ENCODE data around the gene IPO13. TPM values are rescaled to one million over a fixed set of nuclear protein-coding genes. Genes with fewer than 3 reads are reported as not detected.

Gene IPO13
- total RNA-seq, 1 donor from 2014 or later = 34.6 TPM

DNA sequence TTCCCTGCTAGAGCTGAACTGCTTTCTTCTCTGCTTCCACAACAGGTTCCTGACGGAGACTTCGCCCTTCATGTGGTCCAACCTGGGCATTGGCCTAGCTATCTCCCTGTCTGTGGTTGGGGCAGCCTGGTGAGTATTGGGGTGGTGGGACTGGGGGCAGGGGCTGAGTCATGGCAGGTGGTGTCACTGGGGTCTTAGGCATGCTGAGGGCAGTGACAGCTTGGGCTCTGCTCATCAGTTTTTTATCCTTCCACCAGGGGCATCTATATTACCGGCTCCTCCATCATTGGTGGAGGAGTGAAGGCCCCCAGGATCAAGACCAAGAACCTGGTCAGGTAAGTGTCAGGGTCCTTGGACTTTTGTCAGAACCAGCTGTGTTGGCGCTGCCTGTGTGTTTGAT, 29.3 kb downstream of the IPO13 start:
- peaks cover 61% of the 10 kb centered on the region for H3K4me1 ChIP-seq
- intact Hi-C loops (cut with DNase I) = no loop called here
- no peak for DNase-seq (ENCODE audit: extremely low spot score in 2 of 2)
- peak overlapping the region; percentile 76 to 94 for H3K4me3 ChIP-seq
- no peaks in the 10 kb centered on the region for H3K27me3 ChIP-seq
- H3K36me3 ChIP-seq = peaks cover 0 to 20% of the 10 kb centered on the region in 2 donors
- no peaks in the 10 kb centered on the region for H3K9me3 ChIP-seq
- H3K27ac ChIP-seq = peak overlapping the region; percentile 92
- no peak for TF ChIP-seq POLR2A (IDR thresholded peaks at IDR 0.05)
- no peak for TF ChIP-seq CTCF (IDR thresholded peaks at IDR 0.05)
- TF ChIP-seq POLR2AphosphoS5 (IDR thresholded peaks at IDR 0.05; ENCODE audit: insufficient read depth in 1 of 2, low read depth in 1 of 2) = no peak

DNA sequence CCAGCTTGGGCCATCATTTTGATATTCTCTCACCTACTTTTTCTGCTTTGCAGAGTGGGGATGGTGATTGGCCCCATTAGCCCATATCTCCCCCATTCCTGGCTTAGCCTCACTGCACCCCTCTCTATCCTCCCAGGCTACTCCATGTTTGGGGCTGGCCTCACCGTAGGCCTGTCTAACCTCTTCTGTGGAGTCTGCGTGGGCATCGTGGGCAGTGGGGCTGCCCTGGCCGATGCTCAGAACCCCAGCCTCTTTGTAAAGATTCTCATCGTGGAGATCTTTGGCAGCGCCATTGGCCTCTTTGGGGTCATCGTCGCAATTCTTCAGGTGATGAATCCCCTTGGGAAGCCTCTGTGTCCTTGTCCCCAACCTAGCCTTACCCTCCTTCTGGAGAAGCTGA, 30.1 kb downstream of the IPO13 start:
- TF ChIP-seq CTCF (IDR thresholded peaks at IDR 0.05) = no peak
- no peak for TF ChIP-seq POLR2A (IDR thresholded peaks at IDR 0.05)
- TF ChIP-seq POLR2AphosphoS5 (IDR thresholded peaks at IDR 0.05; ENCODE audit: insufficient read depth in 1 of 2, low read depth in 1 of 2) = no peak
- H3K36me3 ChIP-seq = peaks cover 0 to 20% of the 10 kb centered on the region in 2 donors
- intact Hi-C loops (cut with DNase I) = no loop called here

GRCh38 chr1:43977376-43978263, 30.9 kb downstream of the IPO13 start:
- Histone ChIP-seq H3K27me3 (no peaks in the 10 kb centered on the region), H3K36me3 (peaks cover 0 to 16% of the 10 kb centered on the region in 2 donors), H3K4me3 (no peak overlapping the region), H3K27ac (no peak overlapping the region), H3K9me3 (no peaks in the 10 kb centered on the region), H3K4me1 (peaks cover 67% of the 10 kb centered on the region)
- no peak for TF ChIP-seq CTCF (IDR thresholded peaks at IDR 0.05)
- TF ChIP-seq POLR2A (IDR thresholded peaks at IDR 0.05) = no peak
- no peak for TF ChIP-seq POLR2AphosphoS5 (IDR thresholded peaks at IDR 0.05; ENCODE audit: insufficient read depth in 1 of 2, low read depth in 1 of 2)
- intact Hi-C loops (cut with DNase I) = no loop called here
- no peak for DNase-seq (ENCODE audit: extremely low spot score in 2 of 2)

More for the DNA sequence above, 30.1 kb downstream of the IPO13 start:
- H3K9me3 ChIP-seq = no peaks in the 10 kb centered on the region
- no peaks in the 10 kb centered on the region for H3K27me3 ChIP-seq
- H3K4me1 ChIP-seq = peaks cover 67% of the 10 kb centered on the region
- H3K4me3 ChIP-seq = no peak overlapping the region
- H3K27ac ChIP-seq = no peak overlapping the region
- no peak for DNase-seq (ENCODE audit: extremely low spot score in 2 of 2)

DNA sequence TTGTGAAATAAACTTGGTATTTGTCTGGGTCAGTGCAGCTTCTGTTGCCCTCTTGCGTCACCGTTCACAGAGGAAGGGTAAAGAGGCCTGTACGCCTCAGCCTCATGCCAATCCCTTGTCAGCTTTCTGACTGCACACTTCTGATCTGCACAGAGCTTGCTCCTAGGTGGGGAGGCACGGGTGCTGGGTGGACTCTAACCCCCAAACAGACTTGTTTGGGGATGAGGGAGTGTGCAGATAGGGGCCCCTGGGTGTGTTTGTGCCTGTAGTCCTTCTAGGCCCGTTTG, 31.5 kb downstream of the IPO13 start:
- Histone ChIP-seq H3K9me3 (no peaks in the 10 kb centered on the region), H3K4me1 (peaks cover 67% of the 10 kb centered on the region), H3K27me3 (no peaks in the 10 kb centered on the region), H3K4me3 (peak overlapping the region in 1 of 2 donors; percentile 44), H3K27ac (no peak overlapping the region), H3K36me3 (peaks cover 0 to 11% of the 10 kb centered on the region in 2 donors)
- TF ChIP-seq POLR2A (IDR thresholded peaks at IDR 0.05) = no peak
- no peak for TF ChIP-seq POLR2AphosphoS5 (IDR thresholded peaks at IDR 0.05; ENCODE audit: insufficient read depth in 1 of 2, low read depth in 1 of 2)
- no peak for TF ChIP-seq CTCF (IDR thresholded peaks at IDR 0.05)
- intact Hi-C loops (cut with DNase I) = no loop called here
- no peak for DNase-seq (ENCODE audit: extremely low spot score in 2 of 2)

All from vagina (tissue), 2 donors.